ENCODE data around the gene MEGF11. TPM values are rescaled to one million over a fixed set of nuclear protein-coding genes. Genes with fewer than 3 reads are reported as not detected.

The MEGF11 gene
- total and polyA plus RNA-seq, 8 donors = 2.6 to 17.4 (median 9.9) TPM; not detected in 1

- H3K9me3 ChIP-seq = no peaks in the 10 kb centered on the region
- no peaks in the 10 kb centered on the region for H3K36me3 ChIP-seq
- no peak overlapping the region for H3K27ac ChIP-seq
- intact Hi-C loops (cut with DNase I) = no loop called here
- ATAC-seq (peak; percentile 56), DNase-seq (no peak)
- peaks cover 1 to 13% of the 10 kb centered on the region in 2 donors for H3K4me1 ChIP-seq
- peak; percentile 53 to 54 for TF ChIP-seq CTCF (IDR thresholded peaks at IDR 0.05)
- no peaks in the 10 kb centered on the region for H3K27me3 ChIP-seq
- H3K4me3 ChIP-seq = no peak overlapping the region
Measured at GRCh38 chr15:66287461-66288057, 34.0 kb upstream of the MEGF11 start.

- ATAC-seq = peak; percentile 52
- no peaks in the 10 kb centered on the region for H3K36me3 ChIP-seq
- no peak for DNase-seq
- H3K4me3 ChIP-seq = no peak overlapping the region
- no peak overlapping the region for H3K27ac ChIP-seq
- H3K27me3 ChIP-seq = no peaks in the 10 kb centered on the region
- intact Hi-C loops (cut with DNase I) = no loop called here
- peaks cover 0 to 6% of the 10 kb centered on the region in 2 donors for H3K4me1 ChIP-seq
- TF ChIP-seq CTCF (IDR thresholded peaks at IDR 0.05) = no peak
- H3K9me3 ChIP-seq = no peaks in the 10 kb centered on the region
Measured at GRCh38 chr15:66285533-66286280, 32.2 kb upstream of the MEGF11 start.

GRCh38 chr15:66284271-66284670, 30.7 kb upstream of the MEGF11 start:
- H3K4me1 ChIP-seq = peaks cover 0 to 6% of the 10 kb centered on the region in 2 donors
- no peak for DNase-seq
- no peaks in the 10 kb centered on the region for H3K27me3 ChIP-seq
- ATAC-seq = no peak
- H3K4me3 ChIP-seq = no peak overlapping the region
- intact Hi-C loops (cut with DNase I) = no loop called here
- H3K9me3 ChIP-seq = no peaks in the 10 kb centered on the region
- H3K36me3 ChIP-seq = no peaks in the 10 kb centered on the region
- TF ChIP-seq CTCF (IDR thresholded peaks at IDR 0.05) = no peak
- H3K27ac ChIP-seq = no peak overlapping the region

- no peak for ATAC-seq
- Histone ChIP-seq H3K27ac (no peak overlapping the region), H3K4me1 (no peaks in the 10 kb centered on the region), H3K27me3 (no peaks in the 10 kb centered on the region), H3K9me3 (no peaks in the 10 kb centered on the region), H3K4me3 (no peak overlapping the region), H3K36me3 (no peaks in the 10 kb centered on the region)
- intact Hi-C loops (cut with DNase I) = no loop called here
- DNase-seq = no peak
- no peak for TF ChIP-seq CTCF (IDR thresholded peaks at IDR 0.05)
Measured at GRCh38 chr15:66278671-66279070, 25.1 kb upstream of the MEGF11 start.

GRCh38 chr15:66278056-66278455, 24.5 kb upstream of the MEGF11 start:
- H3K9me3 ChIP-seq = no peaks in the 10 kb centered on the region
- no peaks in the 10 kb centered on the region for H3K36me3 ChIP-seq
- intact Hi-C loops (cut with DNase I) = no loop called here
- no peak for TF ChIP-seq CTCF (IDR thresholded peaks at IDR 0.05)
- H3K27me3 ChIP-seq = no peaks in the 10 kb centered on the region
- DNase-seq = no peak
- no peak overlapping the region for H3K4me3 ChIP-seq
- no peaks in the 10 kb centered on the region for H3K4me1 ChIP-seq
- ATAC-seq = no peak
- no peak overlapping the region for H3K27ac ChIP-seq

Data from left lung (tissue), 10 donors.